ENCODE data around the gene STRADB.

The STRADB gene, protein sequence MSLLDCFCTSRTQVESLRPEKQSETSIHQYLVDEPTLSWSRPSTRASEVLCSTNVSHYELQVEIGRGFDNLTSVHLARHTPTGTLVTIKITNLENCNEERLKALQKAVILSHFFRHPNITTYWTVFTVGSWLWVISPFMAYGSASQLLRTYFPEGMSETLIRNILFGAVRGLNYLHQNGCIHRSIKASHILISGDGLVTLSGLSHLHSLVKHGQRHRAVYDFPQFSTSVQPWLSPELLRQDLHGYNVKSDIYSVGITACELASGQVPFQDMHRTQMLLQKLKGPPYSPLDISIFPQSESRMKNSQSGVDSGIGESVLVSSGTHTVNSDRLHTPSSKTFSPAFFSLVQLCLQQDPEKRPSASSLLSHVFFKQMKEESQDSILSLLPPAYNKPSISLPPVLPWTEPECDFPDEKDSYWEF

DNA sequence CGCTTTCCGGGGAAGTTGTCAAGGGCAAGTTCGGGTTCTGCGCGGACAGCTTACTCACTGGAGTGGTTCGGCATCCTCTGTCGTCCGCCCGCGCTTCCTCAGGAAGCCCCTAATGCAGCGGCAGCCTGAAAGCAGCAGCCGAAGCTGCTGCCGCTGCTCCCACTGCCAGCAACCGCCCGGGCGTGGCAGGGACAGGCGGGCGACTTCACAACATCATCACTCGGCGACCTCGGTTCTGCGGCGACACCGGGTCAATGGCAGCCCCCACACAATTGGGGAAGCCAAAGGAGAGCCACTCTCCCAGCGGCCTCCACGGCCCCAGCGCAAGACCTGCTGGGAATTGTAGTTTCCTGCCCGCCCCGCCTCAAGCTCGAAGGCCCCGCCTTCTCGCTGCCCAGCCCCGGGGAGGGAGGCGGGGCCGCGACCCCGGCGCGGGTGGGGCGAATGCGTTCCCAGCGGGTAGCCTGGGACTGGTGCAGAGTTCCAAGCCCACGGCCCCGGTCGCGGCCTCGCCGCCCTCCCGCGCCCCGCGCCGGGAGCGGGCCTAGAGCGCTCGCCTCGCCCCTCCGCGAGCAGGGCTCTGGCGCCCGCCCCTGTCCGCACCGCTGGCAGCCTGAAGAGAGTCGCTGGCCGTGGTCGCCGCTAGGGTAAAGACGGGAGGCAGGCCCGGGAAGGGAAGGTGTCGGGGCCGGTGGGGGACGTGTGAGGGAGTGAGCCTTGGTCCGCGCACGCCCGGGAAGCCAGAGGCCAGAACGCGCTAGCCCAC is at the start of gene STRADB, which contains the start of gene TRAK2:
Gene STRADB, plus strand, starts transcription at position 449 of the 766 bp plus-strand sequence. CDS start 3,101 bp downstream, outside the sequence.
Gene TRAK2, minus strand, starts transcription at position 167 of the 766 bp plus-strand sequence. CDS start 30,951 bp downstream, outside the sequence.
- Histone ChIP-seq H3K27ac (ENCODE audit: low read depth, low read length) (peak within 1 kb of the TSS; percentile 88), H3K27me3 (ENCODE audit: control insufficient read depth, insufficient read depth, low read length) (no peaks in the 10 kb centered on the region), H3K4me3 (ENCODE audit: low read length) (peak within 1 kb of the TSS; percentile 93), H3K36me3 (ENCODE audit: control insufficient read depth, insufficient read depth, low read length) (no peaks in the 10 kb centered on the region), H3K4me1 (ENCODE audit: control insufficient read depth, insufficient read depth, low read length) (peaks cover 3% of the 10 kb centered on the region), H3K9ac (ENCODE audit: low read length) (peak within 1 kb of the TSS; percentile 63)

DNA sequence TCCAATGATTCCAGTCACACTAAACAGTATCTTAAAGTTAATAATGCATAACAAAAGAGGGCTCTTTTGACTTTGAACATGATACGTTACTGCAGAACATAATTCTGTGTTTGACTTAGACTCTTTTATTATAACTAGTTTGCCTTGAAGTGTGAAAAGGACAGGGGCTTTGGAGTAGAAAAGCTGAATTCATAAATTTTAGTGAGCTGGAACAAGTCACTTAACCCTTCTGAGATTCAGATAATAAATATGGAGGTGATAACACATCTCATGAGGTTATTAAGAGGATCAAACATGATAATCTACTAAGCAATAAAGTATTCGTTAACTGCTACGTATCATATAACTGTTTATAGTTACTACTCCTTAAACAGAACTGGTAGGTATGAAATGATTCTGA is 49.7 kb upstream of the STRADB start:
- Histone ChIP-seq H3K4me3 (ENCODE audit: low read length) (no peak overlapping the region), H3K27me3 (ENCODE audit: control insufficient read depth, insufficient read depth, low read length) (no peaks in the 10 kb centered on the region), H3K27ac (ENCODE audit: low read depth, low read length) (no peak overlapping the region), H3K9ac (ENCODE audit: low read length) (no peak overlapping the region), H3K4me1 (ENCODE audit: control insufficient read depth, insufficient read depth, low read length) (peaks cover 11% of the 10 kb centered on the region), H3K36me3 (ENCODE audit: control insufficient read depth, insufficient read depth, low read length) (peaks cover 3% of the 10 kb centered on the region)

DNA sequence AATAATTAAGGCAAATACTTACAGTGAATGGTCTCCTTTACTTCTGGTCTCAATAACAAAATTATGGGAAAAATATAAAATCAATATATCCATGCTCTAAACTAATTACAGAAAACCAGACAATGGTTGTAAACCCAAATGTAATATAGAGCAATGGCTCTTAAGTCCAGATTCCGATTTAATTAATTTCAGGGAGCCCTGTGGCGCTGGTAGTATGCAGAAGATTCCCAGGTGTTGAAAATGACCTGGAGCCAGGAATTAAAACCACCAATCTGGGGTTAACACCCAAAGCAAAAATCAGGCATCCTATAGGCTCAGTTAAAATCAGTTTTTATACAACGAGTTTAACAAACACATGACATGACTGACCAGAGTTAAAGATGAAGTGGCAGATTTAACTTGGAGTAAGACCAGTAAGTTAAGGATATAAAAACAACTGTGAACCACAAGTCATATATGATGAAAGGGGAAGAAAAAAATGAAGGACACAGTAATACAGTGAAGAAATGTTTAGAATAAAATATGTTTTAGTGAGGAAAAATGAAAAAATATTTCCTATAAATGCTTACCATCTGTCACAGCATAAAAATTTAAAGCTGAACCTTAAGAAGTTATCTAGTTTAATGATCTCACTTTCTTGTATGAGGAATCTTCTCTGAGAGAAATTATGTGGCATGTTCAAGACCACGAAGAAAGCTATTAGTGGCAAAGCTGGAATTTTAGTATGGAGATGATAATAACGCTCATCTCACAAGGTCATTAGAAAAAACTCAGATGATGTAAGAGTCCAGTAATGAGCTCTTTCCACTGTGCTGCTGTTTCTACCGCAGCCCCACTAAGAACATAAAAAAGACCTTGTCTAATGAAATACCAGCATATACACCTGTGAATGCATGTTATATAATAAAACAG is 48.6 kb upstream of the STRADB start:
- H3K27me3 ChIP-seq (ENCODE audit: control insufficient read depth, insufficient read depth, low read length) = no peaks in the 10 kb centered on the region
- no peak overlapping the region for H3K4me3 ChIP-seq (ENCODE audit: low read length)
- H3K27ac ChIP-seq (ENCODE audit: low read depth, low read length) = no peak overlapping the region
- peaks cover 11% of the 10 kb centered on the region for H3K4me1 ChIP-seq (ENCODE audit: control insufficient read depth, insufficient read depth, low read length)
- H3K36me3 ChIP-seq (ENCODE audit: control insufficient read depth, insufficient read depth, low read length) = peaks cover 3% of the 10 kb centered on the region
- H3K9ac ChIP-seq (ENCODE audit: low read length) = no peak overlapping the region

DNA sequence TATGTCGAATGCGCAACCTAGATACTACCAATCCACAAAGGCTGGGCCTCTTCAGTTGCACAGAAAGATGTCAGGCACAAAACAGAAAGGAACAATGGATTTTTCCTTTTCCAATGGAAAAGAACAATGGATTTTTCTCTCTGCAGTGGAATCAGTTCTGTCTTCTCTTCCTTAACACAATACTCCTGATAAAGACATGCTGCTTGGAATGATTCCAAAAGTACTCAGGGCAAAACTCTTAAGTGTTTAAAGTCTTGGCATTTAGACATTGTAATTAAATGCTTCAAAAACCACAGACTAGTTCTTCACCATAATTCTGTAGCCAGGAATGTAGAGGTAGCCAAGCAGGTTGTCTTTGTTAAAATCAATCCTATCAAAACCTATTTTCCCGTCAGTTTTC is 47.7 kb upstream of the STRADB start:
- H3K9ac ChIP-seq (ENCODE audit: low read length) = no peak overlapping the region
- peaks cover 11% of the 10 kb centered on the region for H3K4me1 ChIP-seq (ENCODE audit: control insufficient read depth, insufficient read depth, low read length)

DNA sequence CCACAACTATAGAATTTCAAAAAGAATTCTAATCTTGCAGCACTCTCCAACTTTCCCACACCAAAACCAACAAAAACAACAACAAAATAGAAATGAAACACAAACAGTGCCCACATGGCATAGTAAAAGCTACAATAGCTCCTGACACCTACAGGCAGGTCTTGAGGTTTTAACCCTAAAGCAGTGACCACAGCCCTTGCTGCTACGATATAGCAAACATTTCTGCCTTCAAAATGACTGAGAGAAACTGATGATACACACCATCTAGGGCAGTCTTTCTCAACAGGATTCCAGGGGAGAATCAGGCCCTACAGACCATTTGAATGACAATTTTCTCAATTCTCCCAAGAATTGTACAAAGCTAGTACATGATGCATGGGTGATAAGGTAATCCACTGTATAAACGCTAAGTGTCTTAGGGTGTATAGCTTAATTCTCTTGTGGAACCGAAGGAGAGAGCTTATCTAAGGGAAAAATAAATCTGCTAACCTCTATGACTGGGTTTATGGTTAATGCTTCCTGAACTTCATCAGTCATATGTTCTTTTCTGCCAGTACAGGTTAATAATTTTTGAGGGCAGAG is 46.8 kb upstream of the STRADB start:
- H3K4me3 ChIP-seq (ENCODE audit: low read length) = no peak overlapping the region
- no peaks in the 10 kb centered on the region for H3K27me3 ChIP-seq (ENCODE audit: control insufficient read depth, insufficient read depth, low read length)
- peaks cover 11% of the 10 kb centered on the region for H3K4me1 ChIP-seq (ENCODE audit: control insufficient read depth, insufficient read depth, low read length)
- H3K9ac ChIP-seq (ENCODE audit: low read length) = no peak overlapping the region
- peaks cover 3% of the 10 kb centered on the region for H3K36me3 ChIP-seq (ENCODE audit: control insufficient read depth, insufficient read depth, low read length)
- H3K27ac ChIP-seq (ENCODE audit: low read depth, low read length) = no peak overlapping the region

More for the DNA sequence above, 47.7 kb upstream of the STRADB start:
- H3K27me3 ChIP-seq (ENCODE audit: control insufficient read depth, insufficient read depth, low read length) = no peaks in the 10 kb centered on the region
- no peak overlapping the region for H3K4me3 ChIP-seq (ENCODE audit: low read length)
- no peak overlapping the region for H3K27ac ChIP-seq (ENCODE audit: low read depth, low read length)
- peaks cover 3% of the 10 kb centered on the region for H3K36me3 ChIP-seq (ENCODE audit: control insufficient read depth, insufficient read depth, low read length)

DNA sequence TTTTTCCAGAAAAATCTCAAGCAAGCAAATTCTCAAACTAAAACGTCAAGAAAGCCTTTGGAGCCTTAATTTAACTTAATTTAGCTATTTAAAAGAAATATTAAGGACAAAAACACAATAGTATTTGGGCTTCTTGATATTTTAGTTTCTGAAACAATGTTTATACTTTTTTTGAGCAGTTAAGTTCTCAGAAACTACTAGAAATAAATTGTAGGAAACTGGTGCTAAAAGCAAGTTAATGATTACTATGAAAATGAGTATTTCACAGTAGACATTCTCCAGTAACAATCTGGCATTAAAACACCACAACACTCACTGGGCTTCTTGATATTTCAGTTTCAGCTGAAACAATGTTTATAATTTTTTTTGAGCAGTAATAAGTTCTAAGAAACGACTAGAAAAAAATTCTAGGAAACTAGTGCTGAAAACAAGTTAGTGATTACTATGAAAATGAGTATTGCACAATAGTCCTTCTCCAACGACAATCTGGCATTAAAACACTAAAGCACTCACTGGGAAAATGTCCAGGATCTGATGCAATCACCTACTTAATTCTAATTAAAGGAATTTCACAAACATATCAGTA is 45.4 kb upstream of the STRADB start:
- Histone ChIP-seq H3K27me3 (ENCODE audit: control insufficient read depth, insufficient read depth, low read length) (no peaks in the 10 kb centered on the region), H3K4me1 (ENCODE audit: control insufficient read depth, insufficient read depth, low read length) (peaks cover 11% of the 10 kb centered on the region), H3K36me3 (ENCODE audit: control insufficient read depth, insufficient read depth, low read length) (no peaks in the 10 kb centered on the region), H3K4me3 (ENCODE audit: low read length) (no peak overlapping the region), H3K27ac (ENCODE audit: low read depth, low read length) (no peak overlapping the region), H3K9ac (ENCODE audit: low read length) (no peak overlapping the region)

DNA sequence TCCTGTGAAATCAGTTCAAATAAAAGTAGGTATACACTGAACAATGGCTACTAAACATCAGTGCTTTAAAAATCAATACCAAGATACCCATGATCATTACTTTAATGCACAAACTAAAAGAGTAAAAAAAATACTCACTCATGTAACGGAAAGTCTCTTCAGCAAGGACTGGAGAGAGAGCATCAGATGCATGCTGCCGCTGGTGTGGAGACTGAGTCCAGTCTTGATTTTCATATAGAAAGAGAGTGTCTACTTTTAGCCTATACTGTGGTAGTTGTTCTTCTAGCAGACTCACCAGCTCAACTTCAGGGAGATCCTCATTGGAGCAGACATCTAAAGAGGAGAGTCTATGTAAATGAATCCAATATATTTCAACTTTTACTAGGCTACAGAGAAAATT is 44.3 kb upstream of the STRADB start:
- no peak overlapping the region for H3K9ac ChIP-seq (ENCODE audit: low read length)
- H3K4me3 ChIP-seq (ENCODE audit: low read length) = no peak overlapping the region
- no peaks in the 10 kb centered on the region for H3K36me3 ChIP-seq (ENCODE audit: control insufficient read depth, insufficient read depth, low read length)
- H3K4me1 ChIP-seq (ENCODE audit: control insufficient read depth, insufficient read depth, low read length) = peaks cover 7% of the 10 kb centered on the region
- H3K27me3 ChIP-seq (ENCODE audit: control insufficient read depth, insufficient read depth, low read length) = no peaks in the 10 kb centered on the region
- no peak overlapping the region for H3K27ac ChIP-seq (ENCODE audit: low read depth, low read length)

DNA sequence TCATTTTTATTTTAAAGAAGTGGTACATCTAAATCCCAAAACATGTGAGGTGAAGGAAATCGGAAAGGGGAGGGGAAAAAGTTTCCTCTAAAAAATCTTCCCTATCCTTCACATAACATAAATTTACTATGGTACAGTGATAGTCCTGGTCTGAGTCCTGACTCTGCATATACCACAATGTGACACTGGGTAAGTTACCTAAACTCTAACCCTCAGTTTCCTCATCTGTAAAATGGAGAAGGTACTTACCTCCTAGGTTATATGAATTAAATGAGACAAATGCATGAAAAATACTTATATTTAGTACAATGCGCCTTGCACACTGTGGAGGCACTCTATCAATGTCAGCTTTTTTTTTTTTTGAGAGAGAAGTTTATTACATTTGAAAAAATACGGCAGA is 42.6 kb upstream of the STRADB start:
- Histone ChIP-seq H3K9ac (ENCODE audit: low read length) (no peak overlapping the region), H3K27me3 (ENCODE audit: control insufficient read depth, insufficient read depth, low read length) (no peaks in the 10 kb centered on the region), H3K4me3 (ENCODE audit: low read length) (no peak overlapping the region), H3K36me3 (ENCODE audit: control insufficient read depth, insufficient read depth, low read length) (no peaks in the 10 kb centered on the region), H3K4me1 (ENCODE audit: control insufficient read depth, insufficient read depth, low read length) (peaks cover 7% of the 10 kb centered on the region), H3K27ac (ENCODE audit: low read depth, low read length) (no peak overlapping the region)

DNA sequence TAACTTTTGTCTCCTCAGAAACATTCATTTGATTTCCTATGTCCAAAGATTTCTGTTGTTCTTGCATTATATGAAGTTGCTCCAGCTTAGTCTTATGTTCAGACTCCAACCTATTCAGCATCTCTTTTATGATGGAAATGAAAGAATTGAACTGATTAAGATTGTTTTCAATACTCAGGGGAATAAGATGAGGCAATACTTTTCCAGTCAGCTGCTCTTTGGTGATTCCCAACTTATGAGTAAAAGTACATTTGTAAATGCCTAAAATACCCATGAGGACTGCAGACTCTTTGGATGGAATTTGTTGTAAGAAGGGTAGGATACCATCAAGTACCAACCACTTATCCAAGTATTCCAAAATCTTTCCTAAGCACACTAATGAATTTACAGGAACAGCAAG is 40.1 kb upstream of the STRADB start:
- no peak overlapping the region for H3K4me3 ChIP-seq (ENCODE audit: low read length)
- no peak overlapping the region for H3K27ac ChIP-seq (ENCODE audit: low read depth, low read length)
- no peaks in the 10 kb centered on the region for H3K27me3 ChIP-seq (ENCODE audit: control insufficient read depth, insufficient read depth, low read length)
- H3K4me1 ChIP-seq (ENCODE audit: control insufficient read depth, insufficient read depth, low read length) = peaks cover 13% of the 10 kb centered on the region
- no peak overlapping the region for H3K9ac ChIP-seq (ENCODE audit: low read length)
- no peaks in the 10 kb centered on the region for H3K36me3 ChIP-seq (ENCODE audit: control insufficient read depth, insufficient read depth, low read length)

DNA sequence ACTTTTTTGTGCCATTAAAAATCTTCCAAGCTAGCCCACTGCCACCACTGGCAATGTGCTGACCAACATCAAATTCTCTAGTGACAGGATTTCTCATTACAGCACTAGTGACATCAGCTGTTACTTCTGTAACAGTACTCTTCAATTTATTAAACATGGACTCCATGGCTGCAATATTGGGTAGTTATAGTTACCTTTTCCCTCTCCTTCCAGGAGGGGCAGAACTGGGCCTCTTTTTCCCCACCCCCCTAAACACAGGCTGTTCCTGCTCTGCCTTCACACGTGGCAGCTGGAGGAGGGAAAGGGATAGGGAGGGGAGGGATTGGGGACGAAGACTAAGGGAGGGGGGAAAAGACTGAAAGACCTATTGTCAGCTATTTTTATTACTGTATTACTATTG is 38.4 kb upstream of the STRADB start:
- no peak overlapping the region for H3K4me3 ChIP-seq (ENCODE audit: low read length)
- H3K27me3 ChIP-seq (ENCODE audit: control insufficient read depth, insufficient read depth, low read length) = no peaks in the 10 kb centered on the region
- H3K36me3 ChIP-seq (ENCODE audit: control insufficient read depth, insufficient read depth, low read length) = no peaks in the 10 kb centered on the region
- H3K9ac ChIP-seq (ENCODE audit: low read length) = no peak overlapping the region
- peaks cover 13% of the 10 kb centered on the region for H3K4me1 ChIP-seq (ENCODE audit: control insufficient read depth, insufficient read depth, low read length)
- H3K27ac ChIP-seq (ENCODE audit: low read depth, low read length) = no peak overlapping the region

DNA sequence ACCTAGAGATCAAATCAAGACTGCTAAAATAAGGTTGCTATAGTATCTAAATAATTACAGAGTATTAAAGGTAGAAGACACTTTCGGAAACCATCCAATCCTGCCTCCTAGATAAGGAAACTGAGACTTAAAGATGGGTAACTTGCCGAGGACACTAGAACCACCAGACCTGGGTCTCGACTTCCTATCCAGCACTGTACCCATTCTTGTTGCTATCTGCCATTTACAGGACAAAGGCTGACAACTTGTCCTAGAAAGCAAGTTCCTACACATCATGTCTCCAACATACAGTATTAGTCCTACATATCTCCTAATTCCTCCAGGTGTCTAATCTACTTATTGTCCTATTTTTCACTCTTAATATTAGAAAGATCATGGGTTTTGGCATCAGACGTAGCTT is 38.0 kb upstream of the STRADB start:
- peaks cover 13% of the 10 kb centered on the region for H3K4me1 ChIP-seq (ENCODE audit: control insufficient read depth, insufficient read depth, low read length)
- no peaks in the 10 kb centered on the region for H3K36me3 ChIP-seq (ENCODE audit: control insufficient read depth, insufficient read depth, low read length)
- no peak overlapping the region for H3K4me3 ChIP-seq (ENCODE audit: low read length)
- H3K27ac ChIP-seq (ENCODE audit: low read depth, low read length) = no peak overlapping the region
- no peak overlapping the region for H3K9ac ChIP-seq (ENCODE audit: low read length)
- H3K27me3 ChIP-seq (ENCODE audit: control insufficient read depth, insufficient read depth, low read length) = no peaks in the 10 kb centered on the region

Measured in rectal smooth muscle tissue (tissue), 1 donor.